GM18873 (cell line): ENCODE results near the gene SBF2.
"Not testable (repeated sequence)": the region's sequence is repeated elsewhere in the genome, so short reads cannot be mapped to it uniquely, and the experiment has no call there.

Experiments
- ATAC-seq: cut with Tn5 transposase; IDR thresholded peaks from one replicate; pipeline ENCODE4 v1.9.1; 2021; ENCODE audit warnings: mild to moderate bottlenecking, moderate library complexity, moderate number of reproducible peaks; ENCODE audit not compliant: unreplicated experiment, low FRiP score

SBF2 gene

DNA sequence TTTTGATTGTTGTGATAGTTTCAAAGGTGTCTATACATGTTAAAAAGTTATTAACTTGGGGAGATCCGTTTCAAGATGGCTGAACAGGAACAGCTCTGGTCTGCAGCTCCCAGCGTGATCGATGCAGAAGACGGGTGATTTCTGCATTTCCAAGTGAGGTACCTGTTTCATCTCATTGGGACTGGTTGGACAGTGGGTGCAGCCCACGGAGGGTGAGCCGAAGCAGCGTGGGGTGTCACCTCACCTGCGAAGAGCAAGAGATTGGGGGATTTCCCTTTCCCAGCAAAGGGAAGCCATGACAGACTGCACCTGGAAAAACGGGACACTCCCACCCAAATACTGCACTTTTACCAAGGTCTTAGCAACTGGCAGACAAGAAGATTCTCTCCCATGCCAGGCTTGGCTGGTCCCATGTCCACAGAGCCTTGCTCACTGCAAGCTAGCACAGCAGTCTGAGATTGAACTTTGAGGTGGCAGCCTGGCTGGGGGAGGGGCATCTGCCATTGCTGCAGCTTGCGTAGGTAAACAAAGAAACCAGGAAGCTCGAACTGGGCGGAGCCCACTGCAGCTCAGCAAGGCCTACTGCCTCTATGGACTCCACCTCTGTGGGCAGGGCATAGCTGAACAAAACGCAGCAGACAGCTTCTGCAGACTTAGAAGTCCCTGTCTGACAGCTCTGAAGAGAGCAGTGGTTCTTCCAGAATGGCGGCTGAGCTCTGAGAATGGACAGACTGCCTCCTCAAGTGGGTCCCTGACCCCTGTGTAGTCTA lies 363.3 kb downstream of the SBF2 start:
- ATAC-seq: not testable (repeated sequence)

DNA sequence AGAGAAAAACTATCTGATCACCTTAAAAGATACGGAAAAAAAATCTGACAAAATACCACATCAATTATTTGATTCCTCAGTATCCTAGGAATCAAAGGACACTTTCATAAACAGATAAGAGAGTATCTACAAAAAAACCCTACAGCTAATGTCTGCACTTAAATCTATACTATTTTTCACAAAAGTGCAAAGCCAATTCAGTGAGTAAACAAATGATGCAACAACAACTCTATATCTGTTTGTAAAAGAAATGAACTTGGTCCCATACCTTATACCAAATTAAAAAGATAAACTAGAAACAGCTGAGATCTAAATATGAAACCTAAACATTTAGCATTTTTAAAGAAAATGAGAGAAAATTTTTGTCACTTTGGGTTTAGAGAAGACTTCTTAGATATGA lies 366.3 kb downstream of the SBF2 start:
- ATAC-seq: no peak

DNA sequence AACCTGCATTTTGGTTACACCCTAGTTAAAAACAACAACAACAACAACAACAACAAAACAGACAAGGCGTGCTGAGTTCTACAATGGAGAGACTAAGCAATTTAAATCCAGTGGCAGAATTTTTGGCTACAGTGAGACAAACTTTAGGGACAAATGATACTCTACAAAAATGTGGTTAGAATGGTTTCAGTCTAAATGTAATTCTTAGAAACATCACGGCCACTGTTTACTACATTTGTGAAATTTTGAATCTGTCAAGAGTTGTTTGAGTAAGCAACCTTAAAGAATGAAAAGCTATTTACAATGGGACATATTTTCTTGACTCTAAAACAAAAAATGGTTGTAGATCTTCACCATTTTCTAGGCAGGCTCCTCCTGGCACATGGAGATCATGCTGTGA lies 370.7 kb downstream of the SBF2 start:
- ATAC-seq: no peak

DNA sequence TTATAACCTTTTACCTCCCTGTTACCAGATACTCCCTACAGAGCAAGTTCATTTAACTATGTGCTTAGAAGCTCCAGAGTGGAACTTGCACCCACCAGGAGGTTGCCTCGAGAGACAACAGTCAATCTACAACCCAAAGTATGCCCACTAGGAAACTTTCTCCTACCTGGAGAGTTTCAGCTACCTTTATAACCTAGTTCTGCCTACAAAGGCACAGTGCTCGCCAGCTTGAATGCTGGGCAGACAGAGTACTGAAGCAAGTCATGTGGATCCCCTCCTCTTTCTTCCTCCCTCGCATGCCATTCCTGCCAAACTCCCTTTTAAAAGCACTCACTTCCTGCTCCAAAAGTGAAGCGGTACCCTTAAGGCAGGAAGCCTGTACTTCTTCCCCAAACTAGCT lies 371.2 kb downstream of the SBF2 start:
- ATAC-seq: no peak

DNA sequence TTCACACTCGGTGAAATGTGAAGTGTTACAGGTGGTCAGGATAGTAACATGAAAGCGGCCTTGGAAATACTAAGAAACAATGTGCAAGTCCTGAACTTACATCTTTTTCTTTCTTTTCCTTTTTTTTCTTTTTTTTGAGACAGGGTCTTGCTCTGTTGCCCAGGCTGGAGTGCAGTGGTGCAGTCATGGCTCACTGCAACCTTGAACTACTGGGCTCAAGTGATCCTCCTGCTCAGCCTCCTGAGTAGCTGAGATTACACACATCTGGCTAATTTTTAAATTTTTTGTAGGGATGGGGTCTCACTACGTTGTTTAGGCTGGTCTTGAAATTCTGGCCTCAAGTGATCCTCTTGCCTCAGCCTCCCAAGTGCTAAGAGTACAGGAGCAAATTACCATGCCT lies 377.5 kb downstream of the SBF2 start:
- ATAC-seq: no peak

DNA sequence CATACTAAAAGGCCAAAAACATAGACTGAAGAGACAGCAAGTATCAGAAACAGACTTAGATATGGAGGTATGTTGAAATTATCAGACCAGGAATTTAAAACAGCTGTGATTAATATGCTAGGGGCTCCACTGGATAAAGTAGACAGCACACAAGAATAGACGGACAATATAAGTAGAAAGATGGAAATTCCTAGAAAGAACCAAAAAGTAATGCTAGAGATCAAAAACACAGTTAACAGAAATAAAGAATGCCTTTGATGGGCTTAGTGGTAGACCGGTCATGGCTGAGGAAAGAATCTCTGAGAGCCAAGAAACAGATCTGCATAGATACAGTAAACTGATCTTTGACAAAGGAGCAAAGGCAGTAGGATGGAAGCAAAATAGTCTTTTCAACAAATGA lies 380.0 kb downstream of the SBF2 start:
- no peak for ATAC-seq

DNA sequence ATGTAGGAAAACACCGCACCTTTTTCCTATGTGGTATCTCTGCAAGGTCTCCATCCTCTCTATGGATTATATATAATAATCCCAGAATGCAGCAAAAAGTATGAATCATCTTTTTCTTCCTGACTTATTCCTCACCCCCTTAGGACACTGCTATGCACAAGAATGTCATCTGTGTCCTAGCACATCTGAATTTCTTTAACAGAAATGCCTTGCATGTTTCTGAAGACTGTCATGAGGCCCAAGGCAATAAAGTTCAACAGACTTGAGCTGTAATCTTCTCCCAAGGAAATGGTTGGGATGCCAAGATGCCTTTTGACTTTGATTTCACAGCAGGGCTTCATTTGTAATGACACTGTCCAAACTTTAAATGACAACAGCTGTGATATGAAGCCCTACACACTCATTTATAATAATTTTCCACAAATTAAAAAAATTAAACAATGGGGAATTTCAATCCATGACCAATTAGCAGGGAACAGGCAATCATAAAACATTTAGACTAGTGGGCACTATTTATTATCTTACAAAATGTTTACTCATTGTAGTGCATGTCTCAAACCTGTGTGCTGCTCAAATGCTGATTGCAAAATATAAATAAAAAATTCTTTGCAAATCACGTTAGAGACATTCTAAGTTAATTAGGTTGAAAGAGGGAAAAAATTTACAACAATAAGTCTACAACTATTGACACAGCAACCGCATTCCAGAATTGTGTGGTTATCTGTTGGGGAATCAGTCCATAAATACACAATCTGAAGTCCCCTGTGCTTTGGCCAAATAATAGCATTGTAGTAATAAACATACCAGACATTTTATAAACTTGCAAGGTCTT lies 387.8 kb downstream of the SBF2 start:
- ATAC-seq: no peak

DNA sequence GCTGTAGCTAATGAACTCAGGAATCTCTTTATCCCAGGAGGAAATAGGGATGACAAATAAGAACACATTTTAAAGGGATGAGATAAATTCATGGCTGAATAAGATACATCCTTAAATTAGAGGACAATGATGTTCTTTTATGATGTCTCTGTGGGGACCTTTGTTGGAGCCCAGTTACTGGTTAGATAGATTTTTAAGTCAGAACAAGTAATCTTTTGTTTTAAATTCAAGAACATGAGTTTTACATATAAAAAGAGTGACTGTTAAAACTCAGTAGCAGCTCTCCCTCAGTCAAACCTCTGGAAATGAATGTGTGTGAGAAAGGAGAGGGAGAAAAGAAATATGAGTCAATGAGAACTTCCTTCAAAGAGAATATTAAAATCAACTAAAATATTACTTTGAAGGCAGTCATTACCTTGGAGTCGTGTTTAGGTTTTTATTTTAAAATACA lies 388.5 kb downstream of the SBF2 start:
- ATAC-seq: no peak

DNA sequence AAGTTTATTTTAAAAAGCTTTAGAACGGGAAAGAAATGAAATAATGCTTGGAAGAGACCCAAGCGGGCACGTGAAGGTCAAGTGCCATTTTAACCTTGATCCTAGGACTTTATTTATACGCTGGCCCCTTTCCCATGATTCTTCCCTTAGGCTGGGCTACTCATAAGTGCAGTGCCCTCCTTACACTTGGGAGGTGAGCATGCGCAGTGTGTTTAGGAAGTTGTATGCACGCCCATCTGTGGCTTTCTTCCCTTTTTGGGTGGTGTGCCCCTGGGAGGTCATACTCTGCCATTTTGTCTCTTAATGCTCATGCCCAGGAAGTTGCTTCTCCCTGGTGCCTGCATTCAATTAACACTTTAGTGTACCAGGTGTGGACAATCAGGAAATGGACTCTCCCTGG lies 390.4 kb downstream of the SBF2 start:
- no peak for ATAC-seq

DNA sequence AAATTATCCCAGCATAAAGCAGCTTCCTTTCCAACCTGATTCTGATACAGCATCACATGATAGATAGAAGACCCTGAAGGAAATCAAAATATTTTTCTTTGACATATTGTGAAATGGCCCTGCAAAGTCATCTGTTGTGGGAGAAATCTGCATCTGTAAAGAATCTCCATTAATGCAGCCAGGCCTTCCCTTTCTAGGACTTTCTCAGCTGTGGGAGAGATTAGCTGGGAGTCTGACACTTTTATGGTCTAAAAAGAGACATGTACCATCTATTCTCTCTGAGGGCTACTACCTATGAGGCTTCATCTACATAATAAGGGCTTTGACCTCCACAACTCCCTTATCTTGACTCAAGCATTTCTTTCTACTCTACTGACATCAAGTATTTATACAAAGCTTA lies 392.1 kb downstream of the SBF2 start:
- ATAC-seq: no peak

DNA sequence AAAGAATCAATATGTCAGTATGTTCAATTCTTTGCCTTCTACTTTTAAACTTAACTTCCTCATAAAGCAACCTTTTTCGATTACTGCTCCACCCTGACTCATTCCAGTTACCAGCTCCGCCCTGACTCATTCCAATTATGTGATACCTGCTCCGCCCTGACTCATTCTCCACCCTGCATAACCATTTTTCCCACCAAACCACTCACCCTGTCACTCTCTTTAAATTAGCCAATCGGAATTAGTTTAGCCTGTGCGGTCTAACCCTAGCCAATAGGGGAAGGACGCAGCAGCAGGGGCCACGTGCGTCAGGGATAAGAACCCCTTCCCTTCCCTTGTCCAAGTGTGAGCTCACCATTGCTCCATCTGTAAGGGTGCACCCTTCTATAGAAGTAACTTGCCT lies 393.8 kb downstream of the SBF2 start:
- not testable (repeated sequence) for ATAC-seq

DNA sequence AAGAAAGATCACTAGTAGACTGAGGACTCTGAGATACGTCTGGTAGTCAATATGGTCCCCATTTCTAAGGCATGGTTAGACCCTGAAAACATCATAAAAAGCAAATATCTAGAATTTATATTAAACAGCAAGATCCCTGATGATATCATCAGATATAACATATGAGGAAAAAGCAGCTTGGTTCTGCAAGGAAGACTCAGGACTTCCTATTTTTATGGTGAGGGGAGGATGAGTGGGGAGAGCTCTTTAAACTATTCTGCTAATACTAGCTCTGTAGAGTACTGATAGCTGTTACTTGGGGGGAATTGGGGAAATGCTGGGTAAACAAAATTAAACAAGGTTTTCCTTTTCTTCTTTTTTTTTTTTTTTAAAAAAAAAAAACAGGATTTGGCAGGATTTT lies 394.3 kb downstream of the SBF2 start:
- ATAC-seq: no peak

DNA sequence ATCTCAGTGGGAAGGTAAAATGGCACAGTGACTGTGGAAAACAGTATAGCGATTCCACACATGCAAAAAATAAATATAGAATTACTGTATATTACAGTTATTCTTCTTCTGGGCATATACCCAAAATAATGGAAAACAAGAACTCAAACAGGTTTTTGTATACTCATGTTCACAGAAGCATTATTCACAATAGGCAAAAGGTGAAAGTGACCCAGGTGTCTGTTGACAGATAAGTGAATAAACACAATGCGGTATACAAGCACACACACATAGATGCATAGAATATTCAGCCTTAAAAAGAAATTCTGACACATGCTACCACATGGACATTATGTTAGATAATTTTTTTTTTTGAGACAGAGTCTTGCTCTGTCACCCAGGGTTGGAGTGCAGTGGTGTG lies 397.1 kb downstream of the SBF2 start:
- ATAC-seq: no peak

DNA sequence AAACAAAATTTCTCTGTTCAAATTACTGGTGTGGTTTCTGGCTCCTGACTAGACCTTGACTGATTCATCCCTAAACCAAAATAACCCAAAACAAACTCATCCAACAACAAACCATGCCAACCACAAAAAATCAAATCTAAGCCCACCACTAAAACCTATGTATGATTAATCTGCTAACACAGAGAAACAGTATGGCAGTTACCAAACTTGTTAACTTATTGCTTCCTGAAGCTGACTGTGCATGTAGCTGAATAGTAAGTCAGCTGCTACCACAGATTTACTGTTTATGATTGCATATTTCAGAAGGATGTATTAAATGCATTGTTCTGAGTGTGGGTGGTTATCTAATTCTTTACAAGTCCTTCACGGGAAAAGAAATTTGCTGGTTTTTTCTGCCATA lies 399.0 kb downstream of the SBF2 start:
- ATAC-seq: no peak

DNA sequence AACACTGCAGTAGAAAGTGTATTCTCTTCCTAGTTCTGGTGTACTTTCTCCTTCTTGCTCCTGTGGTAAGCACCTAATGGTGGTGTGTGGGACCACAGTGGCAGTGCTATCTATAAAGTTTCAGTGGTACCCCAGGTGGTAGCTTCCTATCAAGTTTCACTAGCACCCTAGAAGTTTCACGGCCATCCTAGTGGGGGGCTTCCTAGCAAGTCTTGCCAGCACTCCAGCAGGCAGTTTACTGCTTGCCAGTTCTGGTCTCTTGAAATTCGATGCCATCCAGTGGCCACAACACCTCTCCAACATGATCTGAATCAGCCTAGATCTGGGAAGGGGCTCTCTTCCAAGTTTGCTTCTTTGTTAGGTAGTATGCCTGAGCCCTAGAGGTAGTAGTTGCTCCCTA lies 400.5 kb downstream of the SBF2 start:
- ATAC-seq: no peak

DNA sequence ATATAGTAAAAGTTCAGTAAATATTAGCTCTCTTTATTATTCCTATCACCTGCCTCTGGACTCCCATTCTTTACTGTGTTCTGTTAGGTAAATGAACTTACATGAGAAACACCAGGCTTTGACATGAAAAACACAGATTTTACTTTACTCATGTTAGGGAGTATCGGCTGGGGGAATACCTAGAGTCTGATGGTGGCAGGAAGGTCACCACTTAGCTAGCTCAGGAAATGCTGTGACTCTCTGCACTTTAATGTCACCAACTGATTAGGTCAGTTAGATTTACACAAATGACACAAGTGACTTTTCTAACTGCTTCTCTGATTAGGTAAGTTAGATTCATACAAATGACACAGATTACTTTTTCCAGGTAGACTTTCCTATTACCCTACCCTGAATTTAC lies 405.1 kb downstream of the SBF2 start:
- ATAC-seq: no peak

DNA sequence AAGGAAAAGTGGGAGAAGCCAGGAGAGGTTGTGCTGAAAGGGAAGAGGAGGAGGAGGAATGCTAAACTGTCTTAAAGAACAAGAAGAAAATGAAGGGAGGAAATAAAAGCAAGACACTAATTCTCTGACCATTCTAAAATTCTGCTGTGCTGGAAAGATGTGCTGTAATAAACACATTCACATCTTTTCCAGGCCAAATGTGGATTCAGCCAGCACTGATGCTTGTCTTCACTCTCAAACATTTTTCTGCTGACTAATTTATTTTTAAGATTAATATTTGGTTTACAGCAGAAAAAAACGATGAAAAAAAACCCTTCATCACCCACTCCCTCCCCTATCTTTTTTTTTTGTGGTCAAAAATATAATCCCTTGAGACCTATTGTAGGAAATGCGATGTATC lies 406.5 kb downstream of the SBF2 start:
- ATAC-seq: no peak

DNA sequence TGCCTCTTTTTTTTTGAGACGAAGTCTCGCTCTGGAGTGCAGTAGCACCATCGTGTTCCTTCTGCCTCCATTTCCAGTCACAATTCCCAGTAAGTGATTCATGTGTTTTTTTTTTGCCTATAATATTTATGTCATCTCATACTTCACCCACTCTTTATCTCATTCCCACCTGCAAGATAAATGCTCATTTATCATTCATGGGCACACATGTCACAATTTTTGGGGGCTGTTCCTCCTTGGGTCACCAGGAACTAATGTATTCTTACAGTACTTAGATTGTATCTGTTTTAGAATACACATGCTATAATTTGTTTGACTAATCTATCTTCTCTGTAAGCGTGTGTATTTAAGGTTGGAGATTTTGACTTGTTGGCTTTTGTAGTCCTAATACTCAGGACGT lies 407.4 kb downstream of the SBF2 start:
- ATAC-seq: no peak

DNA sequence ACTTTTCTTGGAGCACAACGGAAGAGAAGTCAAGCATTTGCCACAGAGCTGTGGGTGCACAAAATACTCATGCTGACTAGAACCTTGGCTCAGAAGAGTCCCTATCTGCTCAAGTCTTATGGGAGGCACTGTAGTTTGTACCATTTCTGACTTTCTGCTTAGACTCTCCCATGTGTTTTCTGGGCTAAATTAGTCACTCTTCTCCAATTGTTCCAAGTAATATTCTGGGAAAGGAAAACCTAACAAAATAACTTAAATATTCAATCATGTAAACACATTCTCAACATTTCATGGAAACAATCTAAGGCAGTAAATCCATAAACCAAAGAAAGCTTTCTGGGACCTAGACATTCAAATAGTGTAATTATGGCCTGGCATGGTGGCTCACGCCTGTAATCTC lies 409.4 kb downstream of the SBF2 start:
- no peak for ATAC-seq

DNA sequence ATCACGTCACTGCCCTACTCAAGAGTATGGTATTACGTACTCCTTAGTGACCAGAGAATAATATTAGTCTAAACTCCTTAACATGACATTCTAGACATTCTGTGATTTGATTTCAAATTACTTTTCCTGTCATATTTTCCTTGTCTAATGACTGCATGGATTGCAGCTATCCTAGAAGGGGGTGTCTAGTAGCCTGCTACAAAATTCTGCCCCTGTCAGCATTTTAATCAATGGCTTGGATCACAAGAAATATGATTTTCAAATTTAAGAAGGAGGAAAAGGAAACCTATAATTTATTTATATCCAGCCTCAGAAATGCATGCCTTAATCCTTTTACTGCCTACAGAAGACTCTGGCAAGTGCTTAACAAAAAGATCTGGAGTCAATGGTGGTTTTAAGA lies 413.4 kb downstream of the SBF2 start:
- ATAC-seq: no peak

DNA sequence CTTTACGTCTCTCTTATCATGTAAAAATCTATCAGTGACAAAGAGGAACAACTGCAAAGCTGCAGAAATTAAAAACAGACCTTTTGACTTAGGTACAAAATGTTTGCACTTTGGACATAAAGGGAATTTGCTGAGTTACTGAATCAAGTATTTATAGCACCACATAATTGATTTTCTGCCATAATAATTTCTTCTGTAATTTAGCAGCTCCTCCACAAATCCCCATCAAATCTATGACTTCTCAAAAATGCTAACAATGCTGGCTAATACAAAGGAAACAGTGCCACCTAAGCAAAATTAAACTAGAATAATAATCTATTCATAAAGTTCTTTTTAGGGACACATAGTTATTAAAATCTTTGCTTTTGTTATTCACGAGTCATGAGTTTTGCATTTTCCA lies 415.1 kb downstream of the SBF2 start:
- ATAC-seq: no peak

DNA sequence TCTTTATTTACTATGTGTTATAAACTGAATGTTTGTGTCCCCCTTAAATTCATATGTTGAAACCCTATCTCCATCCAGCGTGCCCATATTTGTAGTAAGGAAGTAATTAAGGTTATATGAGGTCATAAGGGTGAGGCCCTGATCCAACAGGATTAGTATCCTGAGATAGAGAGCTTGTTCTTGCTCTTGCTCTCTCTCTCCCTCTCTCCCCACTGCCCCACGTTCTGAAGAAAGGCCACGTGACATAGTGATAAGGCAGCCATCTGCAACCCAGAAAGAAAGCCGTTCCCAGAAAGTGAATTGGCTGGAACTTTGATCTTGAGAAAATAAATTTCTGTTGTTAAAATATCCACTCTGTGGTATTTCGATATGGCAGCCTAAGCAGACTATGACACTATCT lies 417.7 kb downstream of the SBF2 start:
- ATAC-seq: no peak
